ENCODE results near the gene PPARG.

PPARG gene

DNA sequence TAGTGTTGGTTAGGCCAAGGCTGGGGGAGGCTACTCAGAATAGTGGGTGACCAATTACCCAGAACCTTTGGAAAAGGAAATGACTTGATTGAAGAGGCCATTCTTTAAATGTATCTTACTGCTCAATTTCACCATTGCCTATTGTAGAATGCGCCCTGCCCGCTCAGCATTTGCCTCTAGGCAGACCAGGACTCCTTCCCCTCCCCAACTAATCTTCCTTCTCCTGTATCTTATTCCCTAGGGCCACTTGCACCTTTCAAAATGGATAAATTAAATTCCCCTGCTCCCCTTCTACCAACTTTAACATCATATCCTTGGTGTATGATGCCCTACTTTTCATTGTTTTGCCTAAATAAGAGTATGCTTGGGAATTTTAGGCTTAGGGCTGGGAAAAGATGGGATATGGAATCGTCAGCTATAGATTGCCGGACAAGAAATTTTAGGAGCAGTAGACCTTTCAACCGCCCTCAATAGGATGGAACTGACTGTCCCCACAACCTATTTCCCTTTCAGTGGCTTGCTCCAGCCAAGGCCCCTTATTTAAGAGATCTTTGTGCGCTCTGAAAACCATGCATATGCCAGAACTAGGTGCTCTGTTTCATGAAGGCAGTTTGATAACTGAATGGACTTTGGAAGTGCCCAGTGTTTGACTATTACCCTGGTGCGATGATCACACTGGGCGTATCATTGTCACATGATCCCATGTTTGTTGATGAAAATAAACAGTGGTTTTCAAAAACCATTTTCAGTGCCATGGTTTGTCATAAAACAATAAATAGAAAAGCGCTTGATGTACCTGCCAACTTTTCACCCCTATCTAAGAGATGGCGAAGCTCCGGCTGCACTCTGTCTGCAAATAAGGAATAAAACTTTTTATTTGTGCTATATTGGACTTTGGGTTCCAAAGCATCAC lies 121.1 kb downstream of the PPARG start:
- no peak for DNase-seq (ENCODE audit: low spot score)

DNA sequence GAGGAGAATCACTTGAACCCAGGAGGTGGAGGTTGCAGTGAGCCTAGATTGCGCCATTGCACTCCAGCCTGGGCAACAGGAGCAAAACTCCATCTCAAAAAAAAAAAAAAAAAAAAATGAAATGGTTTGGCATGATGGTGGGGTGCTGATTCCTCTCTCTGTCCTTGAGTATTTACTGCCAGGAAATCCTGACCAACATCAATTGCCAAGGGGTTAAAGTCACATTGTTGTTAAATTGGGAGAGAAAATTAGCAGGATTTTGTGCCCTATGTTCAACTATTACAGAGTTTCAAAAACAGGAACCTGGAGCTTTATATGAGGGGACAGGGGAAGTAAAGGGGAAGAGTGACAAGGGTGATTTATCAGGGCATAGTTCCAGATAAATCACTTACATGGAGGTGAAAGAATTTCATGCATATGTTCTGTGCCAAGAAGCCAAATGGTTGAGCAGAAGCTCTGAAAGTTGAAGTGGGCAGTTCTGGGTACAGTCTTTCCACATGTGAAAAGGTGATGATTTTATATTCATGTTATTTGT lies 124.9 kb downstream of the PPARG start:
- DNase-seq (ENCODE audit: low spot score): no peak

DNA sequence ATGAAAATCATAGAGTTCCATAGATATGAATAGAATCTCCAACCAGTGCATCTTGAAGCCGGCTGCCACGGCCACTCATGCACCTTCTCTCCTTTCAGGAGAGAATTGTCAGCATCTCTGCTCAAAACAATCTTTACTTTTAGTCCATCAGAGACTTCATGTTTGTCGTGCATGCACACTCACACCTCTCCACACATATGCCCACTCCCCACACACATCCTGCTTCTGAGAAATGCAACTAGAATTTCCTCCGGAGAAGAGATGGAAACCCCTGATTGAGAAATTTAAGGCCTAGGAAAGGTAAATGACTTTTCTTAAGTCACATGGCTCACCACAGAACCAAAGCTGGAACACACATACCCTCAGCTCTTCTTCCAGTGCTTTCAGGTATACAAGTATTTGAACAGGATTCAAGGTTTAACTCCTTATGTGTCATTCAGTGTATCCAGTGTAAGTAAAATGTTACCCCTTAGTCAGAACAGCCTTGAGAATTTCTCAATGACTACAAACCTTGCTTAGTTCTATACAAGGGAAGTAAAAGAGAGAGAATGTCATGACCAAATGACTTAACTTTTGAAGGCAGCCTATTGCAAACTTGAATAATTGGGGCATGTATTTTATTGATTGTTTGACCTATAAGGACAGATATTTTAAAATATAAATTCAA lies 126.3 kb downstream of the PPARG start:
- DNase-seq (ENCODE audit: low spot score): no peak

- DNase-seq (ENCODE audit: low spot score): no peak
Measured at GRCh38 chr3:12416731-12417130, 127.9 kb downstream of the PPARG start.

DNA sequence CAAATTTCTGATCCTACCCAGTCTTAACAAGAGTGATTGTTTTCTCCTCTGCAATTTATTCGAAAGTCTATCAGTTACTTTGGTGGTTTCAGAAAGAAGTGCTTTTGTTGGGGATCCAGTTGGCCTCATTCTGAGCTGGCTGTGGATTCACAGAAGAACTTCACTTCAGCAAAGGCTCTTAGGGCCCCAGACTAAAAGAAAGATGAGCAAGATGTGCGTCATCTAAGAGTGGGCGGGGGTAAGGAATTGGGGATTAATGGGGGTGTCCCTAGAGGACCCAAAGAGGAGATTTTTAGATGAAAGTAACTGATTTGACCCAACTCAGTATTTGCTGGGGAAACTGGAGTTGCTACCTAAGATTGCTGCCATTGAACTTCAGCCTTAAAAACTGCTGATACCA lies 131.5 kb downstream of the PPARG start:
- DNase-seq (ENCODE audit: low spot score): no peak

DNA sequence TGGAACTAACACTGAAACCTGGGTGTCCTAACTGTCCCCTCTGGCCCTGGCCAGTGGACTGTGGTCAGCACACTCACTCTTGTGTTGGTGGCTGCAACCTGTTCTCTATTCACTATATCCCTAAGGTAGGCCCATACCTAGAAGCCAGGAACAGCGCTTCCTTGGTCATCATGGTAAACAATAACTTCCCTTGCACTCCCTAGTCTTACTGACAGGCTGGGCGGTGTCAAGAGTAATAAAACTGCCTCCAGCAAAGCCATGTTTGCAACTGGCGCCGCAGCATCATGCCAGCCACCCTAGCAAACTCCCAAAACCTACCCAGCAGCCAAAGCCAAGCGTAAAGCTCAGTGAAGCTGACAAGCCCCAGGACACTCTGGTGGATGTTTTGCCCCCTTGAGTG lies 132.3 kb downstream of the PPARG start:
- DNase-seq (ENCODE audit: low spot score): no peak

DNA sequence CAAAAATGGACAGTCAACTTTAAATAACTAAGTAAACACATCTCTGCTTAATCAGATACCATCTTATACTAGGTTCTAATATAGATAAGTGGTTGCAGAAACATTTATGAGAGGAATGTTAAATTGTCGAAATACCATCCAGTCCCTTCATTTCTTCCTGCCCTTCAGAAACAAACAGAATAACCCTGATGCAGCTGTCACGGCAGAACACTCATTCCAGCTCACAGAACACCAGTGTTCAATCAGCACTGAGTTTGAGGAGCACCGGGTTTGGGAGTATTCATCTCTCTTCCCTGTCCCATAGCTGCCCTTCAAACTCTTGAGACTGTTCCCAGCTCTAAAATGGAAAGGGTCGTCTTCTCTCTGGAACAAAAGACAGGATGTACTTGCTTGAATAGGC lies 134.3 kb downstream of the PPARG start:
- no peak for DNase-seq (ENCODE audit: low spot score)

DNA sequence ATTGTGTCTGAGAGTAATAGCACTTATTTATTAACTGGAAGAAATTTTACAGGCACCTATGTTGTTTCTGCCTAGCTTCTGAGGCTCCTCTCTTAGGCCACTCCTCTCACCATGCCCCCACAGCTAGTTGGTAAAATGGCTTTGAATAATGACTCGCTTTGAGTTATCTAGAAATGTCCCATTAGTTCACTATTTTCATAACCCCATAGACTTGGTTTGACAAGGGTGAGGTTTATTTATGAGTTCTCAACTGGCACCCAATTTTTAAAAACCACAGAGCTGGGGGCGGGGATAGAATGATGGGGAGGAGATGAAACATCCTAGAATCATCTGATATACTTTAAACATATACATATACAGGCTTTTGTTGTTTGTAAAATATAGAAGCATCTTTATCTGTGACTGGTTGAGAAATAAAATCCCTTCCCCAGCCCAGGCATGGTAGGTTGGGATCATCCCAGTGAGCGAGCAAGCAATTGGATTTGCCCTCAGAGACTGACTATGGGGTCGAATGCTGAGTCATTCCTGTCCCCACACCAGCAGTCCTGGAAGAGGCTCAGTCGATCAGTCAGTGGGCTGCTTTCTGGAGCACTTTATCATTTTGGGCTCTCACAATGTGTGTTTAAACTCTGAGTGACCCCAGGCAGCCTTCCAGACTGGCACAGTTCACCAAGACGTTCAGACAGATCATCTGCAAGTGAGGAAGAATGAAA lies 135.2 kb downstream of the PPARG start:
- no peak for DNase-seq (ENCODE audit: low spot score)

DNA sequence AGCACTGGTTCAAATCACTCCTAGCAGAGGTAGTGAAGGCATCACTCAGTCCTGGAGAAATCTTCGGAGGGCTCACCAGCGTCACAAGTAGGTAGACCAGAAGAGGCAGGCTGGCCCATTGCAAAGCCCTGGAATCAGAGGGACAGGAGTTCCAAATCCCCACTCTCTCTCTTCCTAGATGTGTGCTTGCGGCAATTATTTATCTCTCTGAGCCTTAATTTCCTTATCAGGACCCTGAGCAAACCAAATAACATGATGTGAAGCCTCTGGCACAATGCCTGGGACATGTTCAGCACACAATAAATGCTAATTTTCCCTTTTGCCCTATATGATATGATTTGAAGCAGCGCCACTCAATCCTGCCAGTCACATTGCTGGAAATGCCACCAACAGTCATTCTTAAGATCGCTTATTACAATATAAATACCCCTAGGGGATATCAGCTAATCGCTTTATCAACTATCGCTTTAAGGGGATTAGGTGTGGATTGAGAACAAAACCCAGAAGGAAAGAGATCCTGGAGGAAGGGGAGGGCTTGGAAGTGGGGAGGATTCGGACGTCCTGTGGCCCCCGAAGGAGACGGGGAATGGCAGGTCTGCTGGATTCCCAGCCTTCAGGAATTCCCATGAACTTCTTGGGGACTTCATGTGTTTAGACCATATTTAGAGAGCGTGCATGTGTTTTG lies 135.9 kb downstream of the PPARG start:
- DNase-seq (ENCODE audit: low spot score): no peak

DNA sequence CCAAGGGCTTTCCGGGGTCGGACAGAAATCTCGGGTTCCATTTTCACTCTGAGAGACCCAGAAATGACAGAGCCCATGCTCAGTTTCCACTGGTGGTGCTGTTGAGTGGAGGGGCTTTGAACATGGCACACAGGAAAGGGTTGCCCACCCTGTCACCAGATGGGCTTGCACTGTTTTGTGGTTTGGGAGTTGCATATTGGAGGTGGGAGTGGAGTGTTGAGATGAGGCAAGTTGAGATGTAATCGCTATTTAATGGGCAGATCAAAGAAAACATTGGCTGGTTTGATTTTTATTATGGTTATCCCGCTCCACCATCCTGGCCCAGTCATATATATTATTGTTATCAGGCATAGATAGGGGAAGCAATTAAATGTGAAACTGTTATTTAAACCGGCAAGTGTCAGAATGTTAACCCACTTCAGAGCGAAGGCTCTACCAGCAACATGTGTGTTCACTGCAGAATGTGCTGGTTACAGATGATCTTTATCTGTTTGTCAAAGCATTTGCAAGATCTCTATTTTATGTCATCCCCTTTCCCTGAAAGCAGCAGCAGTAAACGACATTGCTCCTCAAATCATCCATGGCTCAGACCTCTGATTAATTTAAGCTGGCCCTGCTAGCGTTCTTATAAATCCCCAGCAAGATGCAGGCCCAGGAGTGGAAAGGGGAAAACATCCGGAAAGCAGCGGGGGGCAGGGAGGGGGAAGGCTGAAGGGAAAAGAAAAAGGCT lies 137.1 kb downstream of the PPARG start:
- DNase-seq (ENCODE audit: low spot score): no peak

GRCh38 chr3:12427551-12427950 lies 138.7 kb downstream of the PPARG start:
- no peak for DNase-seq (ENCODE audit: low spot score)

DNA sequence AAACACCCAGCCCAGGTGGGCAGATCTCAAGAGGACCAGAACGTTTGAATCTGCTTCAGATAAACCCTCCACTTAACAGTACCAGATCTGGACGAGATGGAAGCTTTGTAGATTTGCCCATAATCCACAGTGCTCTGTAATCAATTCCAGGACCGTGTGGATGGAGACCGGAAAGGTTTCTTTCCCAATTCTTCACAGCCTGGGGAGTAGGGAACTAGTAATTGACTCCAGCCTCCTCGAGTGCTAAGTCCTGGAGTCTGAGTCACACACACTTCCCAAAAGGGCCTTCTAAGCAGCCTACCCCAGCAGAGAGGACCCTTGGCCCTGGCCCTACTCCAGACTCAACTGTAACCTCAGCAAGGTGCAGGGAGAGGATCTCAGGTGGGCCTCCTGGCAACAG lies 139.3 kb downstream of the PPARG start:
- DNase-seq (ENCODE audit: low spot score): no peak

- DNase-seq (ENCODE audit: low spot score): no peak
Measured at GRCh38 chr3:12430086-12430485, 141.2 kb downstream of the PPARG start.

DNA sequence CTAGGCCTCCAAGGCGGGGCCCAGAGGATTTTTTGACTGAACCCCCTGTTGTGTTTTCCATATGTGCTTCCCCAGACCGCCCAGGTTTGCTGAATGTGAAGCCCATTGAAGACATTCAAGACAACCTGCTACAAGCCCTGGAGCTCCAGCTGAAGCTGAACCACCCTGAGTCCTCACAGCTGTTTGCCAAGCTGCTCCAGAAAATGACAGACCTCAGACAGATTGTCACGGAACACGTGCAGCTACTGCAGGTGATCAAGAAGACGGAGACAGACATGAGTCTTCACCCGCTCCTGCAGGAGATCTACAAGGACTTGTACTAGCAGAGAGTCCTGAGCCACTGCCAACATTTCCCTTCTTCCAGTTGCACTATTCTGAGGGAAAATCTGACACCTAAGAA lies 145.0 kb downstream of the PPARG start:
- no peak for DNase-seq (ENCODE audit: low spot score)

DNA sequence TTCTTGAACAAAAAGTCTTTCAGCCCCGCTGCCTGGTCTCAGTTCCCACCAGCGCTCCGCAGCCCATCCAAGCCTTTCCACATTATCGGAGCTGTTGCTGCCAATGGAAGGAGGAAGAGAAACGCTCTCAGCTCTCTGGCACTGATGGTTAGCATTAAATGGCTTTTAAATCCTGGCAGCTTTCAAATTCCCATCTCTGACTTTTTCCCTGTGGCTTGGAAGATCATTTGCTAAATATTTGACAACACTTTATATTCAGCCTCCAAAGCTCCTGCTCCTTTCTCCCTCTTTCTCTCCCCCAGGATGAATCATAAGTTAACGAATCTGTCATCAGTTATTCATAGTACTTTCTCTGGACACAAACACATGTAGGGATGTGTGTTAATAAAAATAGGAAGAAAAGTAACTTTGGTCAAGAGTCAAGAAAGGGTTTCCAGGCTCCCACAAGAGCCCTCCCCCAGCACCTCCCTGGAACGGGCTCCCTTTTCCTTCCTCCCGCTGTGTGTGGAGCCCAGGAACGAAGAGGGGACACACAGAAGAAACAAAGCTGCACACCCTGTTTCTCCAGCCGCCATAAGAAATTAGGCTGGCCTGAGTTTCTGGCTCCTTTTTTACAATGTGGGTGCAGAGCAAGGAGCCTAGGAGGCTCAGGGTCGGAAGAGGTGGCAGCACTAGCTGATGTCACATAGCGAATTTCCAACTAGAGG lies 147.8 kb downstream of the PPARG start:
- DNase-seq (ENCODE audit: low spot score): no peak

DNA sequence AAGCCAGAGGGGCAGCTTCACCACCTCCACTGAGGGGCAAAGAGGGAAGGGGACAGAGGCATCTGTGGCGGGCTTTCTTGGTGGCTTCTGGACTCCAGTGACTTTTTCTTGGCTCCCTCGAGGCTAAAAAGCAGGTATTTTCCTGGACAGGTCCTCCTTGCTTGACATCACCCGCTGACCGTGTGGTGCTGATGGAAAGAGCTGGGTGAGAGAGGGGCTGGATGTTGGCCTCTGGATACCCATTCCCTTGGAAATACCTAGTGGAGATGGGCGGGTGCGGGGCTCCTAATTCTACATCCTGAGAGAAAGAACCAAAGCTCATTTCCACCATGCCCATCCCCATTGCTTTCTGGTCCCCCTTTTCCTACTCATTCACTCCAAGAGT lies 148.3 kb downstream of the PPARG start:
- DNase-seq (ENCODE audit: low spot score): no peak

DNA sequence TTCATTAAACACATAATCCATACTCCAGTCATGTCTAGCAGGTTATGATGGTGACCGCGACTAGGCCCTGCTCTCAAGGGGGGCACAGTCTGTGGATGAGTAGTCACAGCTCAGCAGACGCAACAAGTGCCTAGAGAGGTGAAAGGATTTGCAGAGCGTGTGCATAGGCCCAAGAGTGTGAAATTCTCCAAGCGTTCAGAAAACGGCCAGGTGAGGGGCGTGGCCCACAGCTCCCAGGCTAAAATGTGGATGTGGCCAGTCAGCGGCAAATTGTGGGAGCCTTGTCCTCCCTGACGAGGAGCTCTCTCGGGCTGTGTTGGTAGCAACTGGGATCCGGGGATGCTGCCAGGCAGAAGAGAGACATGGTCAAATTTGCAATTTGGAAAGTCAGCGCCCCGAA lies 149.0 kb downstream of the PPARG start:
- DNase-seq (ENCODE audit: low spot score): no peak

DNA sequence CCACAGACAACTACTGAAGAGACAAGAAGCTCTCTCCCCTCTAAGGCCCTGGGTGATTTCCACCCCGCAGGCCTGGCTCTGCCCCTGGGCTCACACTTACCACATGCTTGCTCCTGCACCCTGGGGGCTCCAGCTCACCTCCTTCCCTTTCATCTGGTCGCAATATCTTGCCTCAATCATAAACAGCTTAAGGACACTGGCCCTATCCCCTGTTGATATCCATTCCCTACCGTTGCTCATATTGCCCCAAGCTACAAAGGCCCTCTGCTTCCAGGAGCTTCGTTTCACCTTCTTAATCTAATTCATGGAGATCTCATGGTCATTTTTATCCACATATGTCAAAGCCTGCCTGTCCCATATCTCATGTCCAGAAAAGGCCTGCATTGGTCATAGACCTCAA lies 149.4 kb downstream of the PPARG start:
- DNase-seq (ENCODE audit: low spot score): no peak

GRCh38 chr3:12439161-12439940 lies 150.5 kb downstream of the PPARG start:
- no peak for DNase-seq (ENCODE audit: low spot score)

Measured in SW480 (cell line).